B cell (primary cell): ENCODE data around the gene PPL. TPM values are rescaled to one million over a fixed set of nuclear protein-coding genes. Genes with fewer than 3 reads are reported as not detected.

ENCODE experiments used
- ATAC-seq: fragments of 200-7000 bp; cut with Tn5 transposase; one replicate; pipeline ENCODE4 v1.10.0; 2021; ENCODE audit warnings: low read depth, mild to moderate bottlenecking, moderate number of reproducible peaks, moderate library complexity
- CTCF ChIA-PET: fragments of 350-600 bp; sonication (Branson Sonifier 250); formaldehyde crosslinking; loops from one replicate; lab custom pipeline; 2021; ENCODE audit warnings: antibody characterized with exemption, inconsistent platforms; lab: Charles Lee
- POLR2A ChIA-PET: fragments of 350-600 bp; sonication (Branson Sonifier 250); formaldehyde crosslinking; loops from one replicate; lab custom pipeline; 2021; ENCODE audit warnings: antibody characterized with exemption; lab: Charles Lee
- DNase-seq: peaks from one replicate; pipeline ENCODE4 v3.0.0; 2013
- H2AFZ ChIP-seq: 2 replicates; pipeline ENCODE4 v1.6.1; 2012; ENCODE audit warnings: mild to moderate bottlenecking, low read depth, low read length; ENCODE audit not compliant: insufficient read depth, poor library complexity, severe bottlenecking
- H3K27ac ChIP-seq, 2 donors: 1 replicate in 1 of 2; 2 replicates in 1 of 2; pipeline ENCODE4 v1.5.1; 2012 to 2013; ENCODE audit warnings: low read length in 2 of 2, mild to moderate bottlenecking in 2 of 2, moderate library complexity in 1 of 2
- H3K27me3 ChIP-seq, 4 experiments: fragments of 200-600 bp in 1 of 4; sonication (generic) in 1 of 4; replicated peaks in 1 of 4; 1 replicate in 2 of 4; 2 replicates in 2 of 4; pipeline versions ENCODE4 v1.6.1 to v1.7.0; 2013 to 2016; ENCODE audit warnings: low read length in 3 of 4, mild to moderate bottlenecking in 2 of 4, mixed read lengths in 1 of 4, moderate library complexity in 1 of 4; ENCODE audit not compliant: insufficient read depth in 4 of 4, control insufficient read depth in 3 of 4; ENCODE audit errors: control extremely low read depth in 1 of 4
- H3K36me3 ChIP-seq, 2 experiments: replicated peaks in 1 of 2; 1 replicate in 1 of 2; 2 replicates in 1 of 2; pipeline versions ENCODE4 v1.6.1 to v1.7.1; 2013; ENCODE audit warnings: low read length in 1 of 2; ENCODE audit not compliant: insufficient read depth in 2 of 2, control insufficient read depth in 1 of 2; ENCODE audit errors: control extremely low read depth in 1 of 2, extremely low read depth in 1 of 2
- H3K4me1 ChIP-seq, 2 donors: fragments of 200-600 bp in 1 of 2; sonication (generic) in 1 of 2; 1 replicate in 1 of 2; 2 replicates in 1 of 2; pipeline versions ENCODE4 v1.5.1 to v1.6.1; 2013 to 2017; ENCODE audit warnings: low read length in 2 of 2; ENCODE audit not compliant: control insufficient read depth in 2 of 2, insufficient read depth in 2 of 2
- H3K4me2 ChIP-seq: replicated peaks from 2 replicates; pipeline ENCODE3; 2012; ENCODE audit warnings: mild to moderate bottlenecking, low read depth, low read length; ENCODE audit not compliant: poor library complexity, severe bottlenecking
- H3K4me3 ChIP-seq, 5 experiments: fragments of 200-600 bp in 1 of 5; sonication (generic) in 1 of 5; 1 replicate in 3 of 5; 2 replicates in 2 of 5; pipeline versions ENCODE4 v1.5.1 to v1.7.0; 2011 to 2016; ENCODE audit warnings: low read length in 4 of 5, mild to moderate bottlenecking in 4 of 5, low read depth in 2 of 5, control low read depth in 1 of 5, moderate library complexity in 1 of 5; ENCODE audit not compliant: insufficient read depth in 1 of 5; ENCODE audit errors: control extremely low read depth in 1 of 5, extremely low read depth in 1 of 5
- H3K79me2 ChIP-seq: fragments of 200-600 bp; sonication (generic); one replicate; pipeline ENCODE4 v1.6.0; 2016; ENCODE audit warnings: low read length; ENCODE audit not compliant: control insufficient read depth, insufficient read depth
- H3K9ac ChIP-seq: fragments of 200-600 bp; sonication (generic); 2 replicates; pipeline ENCODE4 v1.6.1; 2017; ENCODE audit warnings: mild to moderate bottlenecking, low read length, moderate library complexity
- H3K9me3 ChIP-seq, 3 donors: one replicate each; pipeline versions ENCODE4 v1.6.1 to v1.7.1; 2013; ENCODE audit warnings: low read length in 2 of 3; ENCODE audit not compliant: control insufficient read depth in 2 of 3, insufficient read depth in 1 of 3; ENCODE audit errors: control extremely low read depth in 1 of 3
- H4K20me1 ChIP-seq: 2 replicates; pipeline ENCODE4 v1.6.0; 2012; ENCODE audit warnings: mild to moderate bottlenecking, low read length; ENCODE audit not compliant: insufficient read depth, control insufficient read depth, poor library complexity, severe bottlenecking
- H3K27ac Mint-ChIP-seq: one replicate; pipeline ENCODE4 v1.8.0; 2021; ENCODE audit warnings: mixed read lengths
- H3K27me3 Mint-ChIP-seq: one replicate; pipeline ENCODE4 v1.8.0; 2021; ENCODE audit warnings: mixed read lengths
- H3K4me1 Mint-ChIP-seq: one replicate; pipeline ENCODE4 v1.8.0; 2021; ENCODE audit warnings: mixed read lengths
- H3K4me3 Mint-ChIP-seq: one replicate; pipeline ENCODE4 v1.8.0; 2021; ENCODE audit warnings: mixed read lengths
- H3K9me3 Mint-ChIP-seq: one replicate; pipeline ENCODE4 v1.8.0; 2022; ENCODE audit warnings: mixed read lengths; ENCODE audit not compliant: insufficient read depth
- CTCF ChIP-seq: fragments of 200-600 bp; IDR thresholded peaks from one replicate; pipeline ENCODE4 v1.8.0; 2022; ENCODE audit warnings: antibody characterized with exemption, mild to moderate bottlenecking
- EZH2 ChIP-seq: IDR thresholded peaks from 2 replicates; pipeline ENCODE4 v1.6.1; 2012; ENCODE audit warnings: borderline replicate concordance, low read depth, mild to moderate bottlenecking, moderate library complexity, low read length; ENCODE audit not compliant: insufficient read depth, poor library complexity, severe bottlenecking
- WGBS: methylation state at CpG from one replicate; pipeline ENCODE4 v1.1.5; 2013; ENCODE audit warnings: missing lambda C conversion rate; ENCODE audit not compliant: insufficient coverage; 5-methylcytosine and 5-hydroxymethylcytosine counted together
- intact Hi-C: fragments of 100-400 bp; cut with micrococcal nuclease; formaldehyde crosslinking; loops from one replicate; pipeline ENCODE4 v1.10.0; 2022
- polyA plus RNA-seq: library from polyadenylated mRNA; depleted of rRNA; stranded (reverse); fragments of >200 nt; gene quantifications from 2 replicates; pipeline ENCODE4 v1.2.3, GENCODE V29; 2012
- total RNA-seq, 2 donors: library from RNA; stranded (reverse); fragments of 120-200 nt in 1 of 2; gene quantifications; 1 replicate in 1 of 2; 2 replicates in 1 of 2; pipeline versions ENCODE4 v1.2.3 to v1.2.4, GENCODE V29; 2013 to 2022

Gene PPL
- total and polyA plus RNA-seq, 2 donors (not counting 1 experiment from before 2014, with no cell fraction given) = not detected

- Histone ChIP-seq H2AFZ (no peak overlapping the region), H4K20me1 (no peaks in the 10 kb centered on the region), H3K4me1 (no peaks in the 10 kb centered on the region), H3K9me3 (peaks cover 0 to 13% (median 4%) of the 10 kb centered on the region in 3 donors), H3K27ac (no peak overlapping the region), H3K4me3 (no peak overlapping the region), H3K36me3 (no peaks in the 10 kb centered on the region), H3K27me3 (peaks cover 0 to 3% (median 0%) of the 10 kb centered on the region in 4 experiments), H3K4me2 (no peak overlapping the region), H3K79me2 (no peaks in the 10 kb centered on the region), H3K9ac (no peak overlapping the region)
- WGBS = 87% methylated on average over 12 of the region's 13 CpGs
- TF ChIP-seq CTCF = no peak
- no peak for TF ChIP-seq EZH2
- Mint-ChIP-seq H3K4me3 (no peak overlapping the region), H3K4me1 (no peaks in the 10 kb centered on the region), H3K9me3 (peaks cover 3% of the 10 kb centered on the region), H3K27ac (no peak overlapping the region), H3K27me3 (peaks cover 27% of the 10 kb centered on the region)
- ATAC-seq (no peak), DNase-seq (no peak)
- POLR2A ChIA-PET = no interaction called here
- intact Hi-C loops = no loop called here
- CTCF ChIA-PET = no interaction called here
Measured at GRCh38 chr16:4902038-4902437, 34.9 kb downstream of the PPL start.

- H3K9me3 Mint-ChIP-seq = peaks cover 3% of the 10 kb centered on the region
- Histone ChIP-seq H3K4me2 (no peak overlapping the region), H3K4me1 (no peaks in the 10 kb centered on the region), H3K27me3 (peaks cover 0 to 3% (median 0%) of the 10 kb centered on the region in 4 experiments), H3K79me2 (no peaks in the 10 kb centered on the region), H2AFZ (no peak overlapping the region), H3K4me3 (no peak overlapping the region), H3K27ac (no peak overlapping the region), H3K36me3 (no peaks in the 10 kb centered on the region), H3K9me3 (peaks cover 0 to 13% (median 4%) of the 10 kb centered on the region in 3 donors), H3K9ac (no peak overlapping the region), H4K20me1 (no peaks in the 10 kb centered on the region)
- TF ChIP-seq CTCF = no peak
- H3K27ac Mint-ChIP-seq = no peak overlapping the region
- ChIA-PET POLR2A (no interaction called here), CTCF (no interaction called here)
- WGBS = 89% methylated on average over 11 of the region's 11 CpGs
- H3K4me3 Mint-ChIP-seq = no peak overlapping the region
- intact Hi-C loops = no loop called here
- H3K4me1 Mint-ChIP-seq = no peaks in the 10 kb centered on the region
- H3K27me3 Mint-ChIP-seq = peaks cover 30% of the 10 kb centered on the region
- ATAC-seq = no peak
- no peak for DNase-seq
Measured at GRCh38 chr16:4900750-4901149, 36.2 kb downstream of the PPL start.
